Omental fat pad (tissue), 4 donors: ENCODE data around the gene ZNF426. TPM values are rescaled to one million over a fixed set of nuclear protein-coding genes. Genes with fewer than 3 reads are reported as not detected.

ENCODE experiments used
- ATAC-seq: fragments of 150-250 bp; one replicate; pipeline ENCODE4 v1.9.1; 2016; ENCODE audit warnings: mild to moderate bottlenecking, moderate library complexity; ENCODE audit not compliant: low FRiP score
- DNase-seq: peaks from one replicate; pipeline ENCODE4 v3.0.0-alpha.2; 2019; ENCODE audit warnings: low spot score
- CTCF ChIP-seq, 3 donors: fragments of 450-650 bp; IDR thresholded peaks; one replicate each; pipeline ENCODE4 v1.5.1; 2016 to 2017; ENCODE audit warnings: antibody characterized with exemption in 3 of 3, mild to moderate bottlenecking in 3 of 3, moderate library complexity in 2 of 3
- total RNA-seq, 4 donors: library from RNA; depleted of rRNA; stranded (reverse); fragments of >200 nt; gene quantifications; one replicate each; pipeline ENCODE4 v1.1.0, GENCODE V29; 2016

Gene ZNF426
- total RNA-seq, 4 donors from 2014 or later: 10.0 to 21.1 (median 11.4) TPM

GRCh38 chr19:9487016-9487415 lies 51.4 kb downstream of the ZNF426 start:
- ATAC-seq (no peak), DNase-seq (no peak)
- TF ChIP-seq CTCF (IDR thresholded peaks at IDR 0.05): no peak

DNA sequence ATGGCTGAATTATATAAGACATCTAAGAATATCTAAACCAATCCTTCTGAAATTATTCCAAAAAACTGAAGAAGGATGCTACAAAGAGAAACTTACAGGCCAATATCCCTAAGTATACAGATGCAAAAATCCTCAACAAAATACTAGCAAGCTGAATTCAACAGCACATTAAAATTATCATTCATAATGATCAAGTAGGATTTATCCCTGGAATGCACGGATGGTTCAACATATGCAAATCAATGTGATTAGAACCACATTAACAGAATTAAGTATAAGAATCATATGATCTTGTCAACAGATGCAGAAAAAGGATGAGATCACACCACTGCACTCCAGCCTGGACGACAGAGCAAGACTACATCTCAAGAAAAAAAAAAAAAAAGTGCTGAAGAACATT lies 53.3 kb downstream of the ZNF426 start:
- DNase-seq (no peak), ATAC-seq (no peak)
- no peak for TF ChIP-seq CTCF (IDR thresholded peaks at IDR 0.05)

- ATAC-seq (no peak), DNase-seq (no peak)
- no peak for TF ChIP-seq CTCF (IDR thresholded peaks at IDR 0.05)
Observed at GRCh38 chr19:9474975-9475374, 63.5 kb downstream of the ZNF426 start.

Other genes with a start within 250 kb of the ZNF426 start
- gene ZNF699, start 228.8 kb downstream of the ZNF426 start, total RNA-seq: 10 to 100 TPM in 1 of 4 donors, 1 to 10 TPM in 3; 3.7 to 12.9 (median 7.2) TPM
- gene ZNF559, start 214.5 kb downstream of the ZNF426 start, total RNA-seq: 10 to 100 TPM in 3 of 4 donors, 1 to 10 TPM in 1; 7.8 to 33.6 (median 11.5) TPM
- gene ZNF177, start 175.6 kb downstream of the ZNF426 start, total RNA-seq: 10 to 100 TPM in 1 of 4 donors, 1 to 10 TPM in 3; 1.8 to 10.2 (median 2.9) TPM
- 10 to 100 TPM; 15.6 to 28.4 (median 20.3) TPM for gene ZNF266, start 103.1 kb downstream of the ZNF426 start, total RNA-seq
- gene ZNF560, start 40.0 kb downstream of the ZNF426 start, total RNA-seq: under 1 TPM in 1 of 4 donors, not detected in 3; 0.79 TPM
- 10 to 100 TPM; 20.0 to 63.0 (median 31.8) TPM for gene ZNF121, start 45.9 kb upstream of the ZNF426 start, total RNA-seq
- 10 to 100 TPM; 17.5 to 27.1 (median 26.2) TPM for gene ZNF561, start 82.6 kb upstream of the ZNF426 start, total RNA-seq
- 10 to 100 TPM; 19.5 to 40.4 (median 23.4) TPM for gene ZNF562, start 136.5 kb upstream of the ZNF426 start, total RNA-seq
- gene ZNF846, start 230.1 kb upstream of the ZNF426 start, total RNA-seq: 10 to 100 TPM in 2 of 4 donors, 1 to 10 TPM in 2; 6.5 to 21.4 (median 11.0) TPM